Fibroblast of the aortic adventitia (primary cell): ENCODE measurements around the gene CAMK2B. TPM values are rescaled to one million over a fixed set of nuclear protein-coding genes. Genes with fewer than 3 reads are reported as not detected.

Experiments
- DNase-seq: peaks from one replicate; pipeline ENCODE4 v3.0.0-alpha.2; 2010; ENCODE audit warnings: low read depth
- H3K4me3 ChIP-seq: 2 replicates; pipeline ENCODE4 v1.5.1; 2011; ENCODE audit warnings: low read depth, mild to moderate bottlenecking, control low read depth, low read length, moderate library complexity
- total RNA-seq: library from RNA; depleted of rRNA; stranded (reverse); fragments of >200 nt; gene quantifications from 2 replicates; pipeline ENCODE4 v1.2.3, GENCODE V29; 2012; ENCODE audit warnings: low replicate concordance
- TF ChIP-seq, protein P1 (sequence below): IDR thresholded peaks from 2 replicates; pipeline ENCODE4 v1.5.1; 2011; ENCODE audit warnings: mild to moderate bottlenecking, low read length, control low read depth, inconsistent platforms; ENCODE audit not compliant: insufficient read depth

The CAMK2B gene
- total RNA-seq, 1 donor = 6.4 TPM

DNA sequence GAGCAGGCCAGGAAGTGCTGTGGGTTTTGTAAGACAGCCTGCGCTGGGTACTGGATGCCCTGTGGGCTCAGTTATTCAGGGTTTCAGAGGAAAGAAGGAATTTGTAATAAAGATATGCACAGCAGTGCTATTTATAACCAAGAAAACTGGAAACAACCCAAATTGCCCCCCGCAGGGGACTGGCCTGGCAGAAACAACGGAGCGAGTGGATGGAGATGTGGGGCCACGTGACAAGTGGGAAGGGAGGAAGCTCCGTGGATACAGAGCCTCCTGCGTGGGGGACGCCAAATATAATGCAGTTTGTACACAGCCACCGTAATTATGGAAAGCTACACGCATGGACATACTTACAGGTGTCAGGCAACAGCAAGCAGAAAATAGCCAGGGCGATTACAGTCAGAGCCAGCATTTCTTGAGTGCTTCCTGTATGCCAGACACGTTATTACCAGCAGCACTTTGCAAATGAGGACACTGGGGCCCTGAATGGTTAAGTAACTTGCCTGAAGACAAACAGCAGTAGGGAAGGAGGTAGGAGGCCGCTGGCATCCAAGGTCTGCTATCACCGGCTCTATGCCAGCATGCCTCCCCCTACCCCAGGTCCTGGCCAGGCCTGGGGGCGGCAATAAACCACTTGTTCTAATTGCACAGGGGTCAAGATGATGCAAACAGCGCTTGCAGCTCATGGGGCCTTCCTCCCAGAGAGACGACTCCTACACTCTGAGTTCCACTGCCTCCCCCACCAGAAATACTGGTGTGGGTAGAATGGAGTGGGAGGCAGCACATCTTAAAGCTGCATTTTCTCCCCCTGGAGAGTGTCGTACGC is 8.7 kb upstream of the CAMK2B start:
- peak; percentile 31 for DNase-seq
- no peak overlapping the region for H3K4me3 ChIP-seq
- TF ChIP-seq, protein P1, sequence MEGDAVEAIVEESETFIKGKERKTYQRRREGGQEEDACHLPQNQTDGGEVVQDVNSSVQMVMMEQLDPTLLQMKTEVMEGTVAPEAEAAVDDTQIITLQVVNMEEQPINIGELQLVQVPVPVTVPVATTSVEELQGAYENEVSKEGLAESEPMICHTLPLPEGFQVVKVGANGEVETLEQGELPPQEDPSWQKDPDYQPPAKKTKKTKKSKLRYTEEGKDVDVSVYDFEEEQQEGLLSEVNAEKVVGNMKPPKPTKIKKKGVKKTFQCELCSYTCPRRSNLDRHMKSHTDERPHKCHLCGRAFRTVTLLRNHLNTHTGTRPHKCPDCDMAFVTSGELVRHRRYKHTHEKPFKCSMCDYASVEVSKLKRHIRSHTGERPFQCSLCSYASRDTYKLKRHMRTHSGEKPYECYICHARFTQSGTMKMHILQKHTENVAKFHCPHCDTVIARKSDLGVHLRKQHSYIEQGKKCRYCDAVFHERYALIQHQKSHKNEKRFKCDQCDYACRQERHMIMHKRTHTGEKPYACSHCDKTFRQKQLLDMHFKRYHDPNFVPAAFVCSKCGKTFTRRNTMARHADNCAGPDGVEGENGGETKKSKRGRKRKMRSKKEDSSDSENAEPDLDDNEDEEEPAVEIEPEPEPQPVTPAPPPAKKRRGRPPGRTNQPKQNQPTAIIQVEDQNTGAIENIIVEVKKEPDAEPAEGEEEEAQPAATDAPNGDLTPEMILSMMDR = no peak

DNA sequence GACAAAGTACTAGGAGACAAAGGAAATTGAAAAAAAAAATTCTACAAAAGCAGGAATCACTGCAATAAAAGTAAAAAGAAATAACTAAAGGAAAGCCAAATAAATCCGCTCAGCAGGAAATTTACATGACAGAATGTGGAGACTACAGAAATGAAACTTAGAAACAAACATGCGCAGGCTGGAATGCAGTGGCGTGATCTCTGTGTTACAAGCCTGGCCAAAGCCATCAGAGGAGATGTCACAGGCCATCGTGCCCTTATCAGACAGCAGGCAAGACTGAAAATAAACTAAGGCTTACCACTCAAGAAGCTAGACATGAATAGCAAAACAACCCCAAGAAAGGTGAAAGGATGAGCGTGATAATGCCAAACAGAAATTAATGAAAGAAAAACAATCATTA is 6.3 kb upstream of the CAMK2B start:
- no peak for DNase-seq
- TF ChIP-seq, protein P1 = no peak
- no peak overlapping the region for H3K4me3 ChIP-seq

DNA sequence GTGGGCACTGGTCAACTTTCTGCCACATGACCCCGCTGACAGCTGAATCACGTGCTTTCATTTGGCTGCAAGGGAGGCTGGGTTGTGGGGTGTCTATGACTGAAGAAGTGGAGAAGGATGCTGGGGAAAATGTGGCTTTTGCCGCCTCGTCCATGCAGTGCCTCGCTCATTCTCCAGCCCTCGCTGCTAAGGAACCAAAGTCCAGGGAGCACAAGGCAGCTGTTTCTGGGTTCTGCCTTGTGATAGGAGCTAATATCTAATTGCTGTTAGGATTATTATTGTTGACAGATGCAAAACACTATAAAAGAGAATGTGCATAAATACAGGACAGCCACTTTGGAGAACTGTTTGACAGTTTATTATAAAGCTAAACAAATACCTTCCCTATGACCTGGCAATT is 4.9 kb upstream of the CAMK2B start:
- DNase-seq = no peak
- TF ChIP-seq, protein P1 = no peak
- no peak overlapping the region for H3K4me3 ChIP-seq

DNA sequence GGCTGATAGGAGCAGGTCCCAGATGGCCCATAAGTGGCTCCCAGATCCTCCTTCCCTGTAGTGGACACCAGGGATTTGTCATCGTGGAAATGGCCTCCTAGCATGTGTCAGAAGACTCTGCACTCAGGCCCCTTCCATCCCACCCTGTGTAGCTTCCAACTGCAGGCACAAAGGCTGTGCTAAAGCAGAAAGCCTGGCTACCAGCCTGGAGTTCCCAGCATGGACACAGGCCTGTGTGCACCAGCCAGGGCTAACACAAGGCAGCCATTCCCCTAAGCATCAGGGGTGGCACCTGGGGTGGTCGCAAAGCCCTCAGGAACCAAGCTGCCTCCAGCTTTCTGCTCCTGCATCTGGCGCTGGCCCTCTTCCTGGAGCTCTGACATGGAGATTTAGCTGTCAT is 4.5 kb upstream of the CAMK2B start:
- TF ChIP-seq, protein P1 = no peak

DNA sequence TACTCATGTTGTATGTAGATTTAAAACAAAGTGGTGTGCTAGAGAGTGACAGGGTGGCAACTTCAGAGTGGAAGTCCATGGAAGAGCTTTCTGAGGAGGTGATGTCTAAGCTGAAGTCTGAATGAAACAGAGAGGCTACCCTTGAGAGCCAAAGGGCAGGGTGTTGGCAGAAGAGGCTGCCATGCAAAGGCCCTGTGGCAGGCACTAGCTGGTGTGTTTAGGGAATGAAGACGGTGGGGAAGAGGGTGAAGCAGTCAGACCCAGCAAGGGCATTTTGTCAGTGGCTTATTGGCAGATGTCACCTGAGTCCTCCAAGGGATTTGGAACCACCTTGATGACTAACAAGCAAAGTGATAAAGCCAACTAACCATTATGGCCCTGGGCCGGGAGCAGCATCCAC is 3.7 kb upstream of the CAMK2B start:
- TF ChIP-seq, protein P1 = no peak
- no peak overlapping the region for H3K4me3 ChIP-seq
- no peak for DNase-seq

More for the DNA sequence above, 4.5 kb upstream of the CAMK2B start:
- no peak overlapping the region for H3K4me3 ChIP-seq
- DNase-seq = no peak

DNA sequence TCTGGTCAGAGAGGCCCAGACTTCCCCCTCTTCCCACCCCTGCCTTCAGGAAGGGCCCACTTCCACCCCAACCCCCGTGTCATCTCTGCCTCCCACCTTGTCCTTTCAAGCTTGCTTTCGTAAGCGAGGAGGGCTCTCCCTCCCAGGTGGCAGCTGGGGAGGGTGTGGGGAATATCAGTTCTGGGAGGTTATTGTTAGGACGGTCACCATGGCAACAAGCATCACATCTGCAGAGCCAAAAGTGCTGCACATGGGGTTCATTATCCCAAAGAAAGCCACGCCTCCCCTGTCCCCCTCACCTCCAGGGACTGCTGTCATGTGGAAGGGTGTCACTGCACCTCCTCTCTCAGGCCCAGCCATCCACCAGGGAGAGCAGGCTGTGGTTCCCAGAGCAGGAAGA is 2.6 kb upstream of the CAMK2B start:
- H3K4me3 ChIP-seq = no peak overlapping the region
- no peak for DNase-seq
- TF ChIP-seq, protein P1 = no peak
